Activated CD4-positive, alpha-beta T cell treated with anti-CD3 and anti-CD28 coated beads, Interleukin-2, amount 50 U/mL, for 24 hours (primary cell): ENCODE results near the gene RANBP17.

Source experiments
- DNase-seq, 2 donors: peaks; one replicate each; pipeline ENCODE4 v3.0.0-alpha.2; 2020; ENCODE audit warnings: low read depth in 1 of 2, low spot score in 1 of 2

The RANBP17 gene

GRCh38 chr5:171344936-171345608, 483.3 kb downstream of the RANBP17 start:
- DNase-seq = no peak
